HG03025 (cell line): ENCODE measurements around the gene CYP46A1.
A peak's percentile ranks its signal among the peaks of the same experiment; 100 is the strongest.
"Not testable (repeated sequence)": the region's sequence is repeated elsewhere in the genome, so short reads cannot be mapped to it uniquely, and the experiment has no call there.

Source experiments
- ATAC-seq: cut with Tn5 transposase; IDR thresholded peaks from one replicate; pipeline ENCODE4 v1.9.1; 2021; ENCODE audit warnings: mild to moderate bottlenecking, moderate library complexity; ENCODE audit not compliant: unreplicated experiment, low FRiP score

CYP46A1 gene

DNA sequence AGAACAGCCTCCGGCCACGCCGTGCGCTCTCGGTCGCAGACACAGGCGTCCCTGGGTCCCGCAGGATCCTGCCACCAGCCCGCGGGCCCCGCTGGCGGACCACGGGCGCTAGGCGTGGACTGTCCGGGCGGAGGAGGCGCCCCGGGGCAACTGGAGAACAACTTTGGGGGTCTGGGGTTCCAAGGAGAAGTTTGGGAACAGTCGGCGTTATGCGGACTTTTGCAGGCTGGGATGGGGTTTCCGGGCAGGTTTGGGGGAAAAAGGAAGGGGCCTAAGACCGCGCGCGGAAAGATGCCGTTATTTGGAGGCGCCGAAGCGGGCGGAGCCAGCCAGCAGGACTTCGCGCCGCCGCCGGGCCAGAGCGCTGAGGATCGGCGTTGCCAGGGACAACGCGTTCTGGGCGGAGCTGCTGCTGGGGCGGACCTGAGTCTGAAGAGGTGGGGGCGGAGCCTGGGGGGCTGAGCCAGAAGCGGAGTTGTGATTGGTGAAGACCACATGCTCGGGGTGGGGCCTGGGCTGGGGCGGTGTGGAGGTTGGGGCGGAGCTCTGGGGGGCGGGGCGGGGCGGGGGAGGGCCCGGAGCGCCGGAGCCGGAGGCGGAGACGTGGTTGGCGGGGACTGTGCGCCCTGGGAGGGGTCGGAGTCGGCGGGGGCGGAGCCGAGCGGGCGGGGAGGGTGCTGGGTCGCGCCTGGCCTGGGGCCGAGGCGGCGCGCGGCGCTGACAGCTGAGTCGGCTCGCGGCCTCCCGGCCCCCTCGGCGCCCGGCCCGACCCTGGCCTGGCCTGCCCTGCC lies at the start of gene CYP46A1:
TSS of gene CYP46A1 (plus strand) at position 680 of the 791 bp plus-strand sequence. CDS start 120 bp downstream, outside the sequence.
- peak; percentile 90 for ATAC-seq

DNA sequence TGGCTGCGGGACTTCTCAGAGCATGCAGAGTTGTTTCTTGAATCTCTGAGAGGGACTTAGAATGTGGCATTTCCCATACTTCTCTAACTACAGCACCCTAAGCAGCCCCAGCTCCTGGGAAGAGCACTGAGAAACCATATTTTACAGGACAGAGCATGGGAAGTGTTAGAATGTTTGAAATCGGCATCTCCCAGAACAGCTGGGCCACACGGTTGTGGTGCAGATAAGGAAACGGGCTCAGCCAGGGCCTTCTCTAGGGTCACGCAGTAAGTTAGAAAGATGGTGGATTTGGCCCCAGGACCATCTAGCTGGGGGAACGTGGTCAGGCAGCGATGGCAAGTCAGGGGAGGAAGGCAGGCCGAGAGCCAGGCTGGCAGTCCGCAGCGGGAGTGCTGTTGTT lies 49.7 kb upstream of the CYP46A1 start:
- ATAC-seq = no peak

DNA sequence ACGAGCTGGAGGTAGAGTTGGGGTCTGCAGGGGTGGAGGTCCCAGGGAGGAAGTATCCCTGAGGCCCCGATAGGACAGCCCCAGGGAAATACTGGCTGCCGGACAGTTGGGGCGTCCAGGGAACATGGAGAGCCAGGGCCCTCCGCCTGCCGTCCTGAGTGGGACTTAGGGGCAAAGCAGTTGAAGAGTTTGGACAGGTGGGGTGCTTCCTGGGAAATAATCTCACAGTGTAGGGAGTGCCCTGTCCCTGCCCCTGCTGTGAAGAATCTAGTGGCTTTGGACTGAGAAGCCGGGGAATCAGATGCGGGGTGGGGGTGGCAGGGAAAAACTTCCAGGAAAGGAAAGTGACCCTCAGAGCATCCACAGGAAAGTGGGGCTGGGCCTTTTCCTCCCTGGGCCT lies 49.0 kb upstream of the CYP46A1 start:
- ATAC-seq = no peak

DNA sequence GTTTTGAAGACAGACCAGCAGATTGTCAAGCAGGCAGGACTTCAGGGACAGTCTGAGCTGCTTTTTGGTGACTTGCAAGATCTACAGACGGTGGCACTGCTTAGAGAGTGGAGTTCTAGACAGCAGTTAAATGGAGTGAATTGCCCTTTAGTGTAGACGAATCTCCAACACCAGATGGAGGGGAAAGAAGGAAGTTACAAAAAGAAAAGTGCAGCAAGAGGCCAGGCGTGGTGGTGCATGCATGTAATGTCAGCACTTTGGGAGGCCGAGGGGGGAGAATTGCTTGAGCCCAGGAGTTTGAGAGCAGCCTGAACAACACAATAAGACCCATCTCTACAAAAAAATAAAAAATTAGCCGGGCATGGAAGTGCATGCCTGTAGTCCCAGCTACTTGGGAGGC lies 47.6 kb upstream of the CYP46A1 start:
- ATAC-seq = no peak

DNA sequence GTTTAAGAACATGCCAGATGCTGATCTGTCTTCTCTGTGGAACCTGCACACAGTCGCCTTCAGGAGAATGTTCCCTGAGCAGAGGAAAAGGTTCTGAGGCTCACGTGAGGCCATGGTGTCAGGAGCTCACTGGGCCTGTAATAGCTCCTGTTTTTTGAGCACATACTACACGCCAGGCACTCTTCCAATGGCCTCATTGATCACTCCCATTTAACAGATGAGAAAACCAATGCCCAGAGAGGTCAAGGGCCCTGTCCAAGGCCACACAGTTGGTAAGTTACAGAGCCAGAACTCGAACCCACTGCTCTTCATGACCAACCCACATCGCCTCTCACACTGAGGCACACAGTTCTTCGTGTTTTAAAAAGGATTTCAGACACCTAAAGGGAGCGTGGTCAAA lies 46.5 kb upstream of the CYP46A1 start:
- ATAC-seq = no peak

DNA sequence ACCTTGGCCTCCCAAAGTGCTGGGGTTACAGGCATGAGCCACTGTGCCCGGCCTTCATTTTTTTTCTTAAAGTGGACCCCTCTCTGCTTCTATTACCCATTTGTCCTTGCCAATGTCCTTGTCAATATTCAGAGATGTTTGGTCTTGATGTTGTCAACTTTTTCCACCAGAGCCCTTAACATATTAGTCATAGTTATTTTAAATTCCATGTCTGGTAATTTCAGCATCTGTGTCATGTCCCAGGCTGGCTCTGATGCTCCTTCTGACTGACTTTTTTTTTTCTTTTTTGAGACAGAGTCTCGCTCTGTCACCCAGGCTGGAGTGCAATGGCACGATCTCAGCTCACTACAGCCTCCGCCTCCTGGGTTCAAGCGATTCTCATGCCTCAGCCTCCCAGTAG lies 41.3 kb upstream of the CYP46A1 start:
- not testable (repeated sequence) for ATAC-seq

DNA sequence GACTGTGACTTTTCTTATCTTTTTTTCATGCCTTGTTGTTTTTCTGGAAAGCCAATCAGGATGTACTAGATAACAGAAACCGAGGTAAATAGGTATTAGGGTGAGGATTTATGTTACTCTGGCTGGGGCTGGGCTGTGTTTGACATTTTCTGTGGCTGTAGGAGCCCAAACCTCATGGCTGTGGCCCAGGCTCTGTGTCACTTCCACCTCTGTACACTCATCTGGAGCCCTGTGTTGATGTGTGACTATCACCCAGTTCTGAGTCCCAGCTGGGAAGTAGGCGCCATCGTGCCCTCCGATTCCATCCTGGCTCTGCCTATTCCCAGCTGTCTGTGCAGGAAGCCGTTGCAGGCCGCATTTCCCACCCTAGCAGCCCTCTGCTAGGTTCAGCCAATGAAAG lies 40.8 kb upstream of the CYP46A1 start:
- no peak for ATAC-seq

DNA sequence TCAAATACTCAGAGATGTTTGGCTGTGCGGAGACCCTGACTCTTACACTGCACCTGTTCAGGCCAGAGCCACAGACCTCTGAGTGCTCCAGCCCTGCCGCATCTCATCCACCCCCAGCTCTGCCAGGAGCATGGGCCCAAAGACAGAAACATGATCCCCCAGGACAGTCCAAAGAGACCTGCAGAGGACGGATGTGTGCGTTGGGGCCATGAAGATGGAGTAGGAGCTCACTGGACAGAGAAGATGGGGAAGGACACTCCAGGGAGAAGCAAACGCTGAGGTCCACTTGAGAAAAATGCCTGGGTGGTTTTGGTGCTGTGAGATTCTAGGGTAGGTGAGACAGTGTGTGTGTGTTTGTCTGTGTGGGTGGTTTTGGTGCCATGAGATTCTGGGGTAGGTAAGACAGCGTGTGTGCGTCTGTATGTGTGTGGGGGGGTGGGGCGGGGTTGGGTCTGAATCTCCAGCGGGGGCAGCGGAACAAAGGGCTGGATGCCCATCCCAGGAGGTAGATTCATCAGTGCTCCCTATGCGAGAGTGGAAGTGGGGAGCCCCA lies 40.0 kb upstream of the CYP46A1 start:
- ATAC-seq = no peak

DNA sequence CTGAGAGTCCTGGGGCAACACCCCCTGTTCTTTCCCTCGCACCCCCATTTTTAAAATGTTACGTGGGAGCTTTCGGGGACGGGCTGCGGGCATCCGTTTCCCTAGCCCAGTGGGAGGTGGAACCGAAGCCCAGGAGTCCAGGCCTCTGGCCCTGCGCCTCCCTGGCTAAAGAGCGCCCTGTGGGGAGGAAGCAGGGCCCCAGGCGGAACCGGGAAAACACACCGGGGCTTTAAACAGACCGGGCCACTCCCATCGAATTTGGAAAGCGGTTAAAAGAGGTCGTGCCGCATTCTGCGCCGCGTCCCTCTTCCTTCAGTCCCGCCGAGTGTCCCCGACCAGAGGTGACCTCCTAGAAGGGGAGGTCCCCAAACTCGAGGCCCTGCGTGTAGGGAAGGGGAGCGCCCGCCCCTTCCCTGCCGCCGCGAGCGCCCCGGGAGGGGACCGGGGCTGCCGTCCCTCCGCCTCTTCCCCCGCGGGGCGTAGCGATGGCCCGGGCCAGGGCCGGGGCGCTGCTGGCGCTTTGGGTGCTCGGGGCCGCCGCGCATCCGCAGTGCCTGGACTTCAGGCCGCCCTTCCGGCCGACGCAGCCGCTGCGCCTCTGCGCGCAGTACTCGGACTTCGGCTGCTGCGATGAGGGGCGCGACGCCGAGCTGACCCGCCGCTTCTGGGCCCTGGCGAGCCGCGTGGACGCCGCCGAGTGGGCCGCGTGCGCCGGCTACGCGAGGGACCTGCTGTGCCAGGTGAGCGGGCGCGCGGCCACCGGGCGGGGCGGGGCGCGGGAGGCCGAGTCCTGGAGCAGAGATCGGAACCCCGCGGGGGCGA lies 39.2 kb upstream of the CYP46A1 start, which contains the start of gene HHIPL1:
TSS of gene HHIPL1 (plus strand) at position 407 of the 822 bp plus-strand sequence. CDS start at position 486, 79 bp downstream.
- ATAC-seq = no peak

DNA sequence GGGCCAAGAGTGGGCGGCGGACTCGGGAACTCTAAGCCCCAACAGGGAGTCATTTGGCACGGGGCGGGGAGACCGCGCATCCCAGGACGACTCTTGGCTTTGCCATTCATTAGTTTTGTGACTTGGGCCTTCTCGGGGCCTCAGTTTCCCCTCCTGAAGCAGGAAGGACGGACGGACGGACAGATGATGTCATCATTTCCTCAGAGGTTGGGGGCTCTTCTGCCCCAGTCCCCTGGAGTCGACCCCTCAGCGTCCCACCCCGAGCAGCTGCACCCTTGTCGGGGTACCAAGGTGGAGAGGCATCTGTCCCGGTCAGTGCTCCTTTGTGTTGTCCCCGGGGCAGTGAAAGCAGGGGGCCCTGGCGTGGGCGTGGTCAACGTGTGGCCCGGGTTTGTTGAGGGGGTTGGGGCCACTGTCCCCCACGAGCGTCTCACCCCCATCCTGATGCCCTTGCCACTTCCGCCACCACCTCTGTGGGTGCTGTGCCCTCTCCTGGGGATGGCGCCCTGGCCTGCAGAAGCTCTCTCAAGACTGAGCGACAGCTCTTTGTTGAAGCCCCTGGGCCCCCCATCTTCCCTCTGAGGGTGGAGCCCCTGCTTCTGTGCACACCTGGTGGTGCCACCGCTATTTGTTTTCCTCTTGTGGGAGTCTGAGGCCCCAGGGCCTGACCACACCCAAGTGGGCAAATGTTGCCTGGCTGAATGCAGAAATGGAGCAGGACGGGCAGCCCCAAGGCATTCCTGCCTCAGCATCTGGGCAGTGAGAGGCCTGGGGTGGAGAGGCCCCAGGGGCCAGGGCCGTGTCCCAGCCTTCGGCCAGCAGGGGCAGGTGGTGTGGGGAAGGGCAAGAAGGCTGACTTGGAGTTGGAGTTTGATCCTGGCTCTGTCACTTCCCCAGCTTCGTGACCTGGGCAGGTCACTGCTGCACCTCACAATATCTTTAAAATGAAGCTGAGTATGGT lies 38.3 kb upstream of the CYP46A1 start:
- no peak for ATAC-seq

DNA sequence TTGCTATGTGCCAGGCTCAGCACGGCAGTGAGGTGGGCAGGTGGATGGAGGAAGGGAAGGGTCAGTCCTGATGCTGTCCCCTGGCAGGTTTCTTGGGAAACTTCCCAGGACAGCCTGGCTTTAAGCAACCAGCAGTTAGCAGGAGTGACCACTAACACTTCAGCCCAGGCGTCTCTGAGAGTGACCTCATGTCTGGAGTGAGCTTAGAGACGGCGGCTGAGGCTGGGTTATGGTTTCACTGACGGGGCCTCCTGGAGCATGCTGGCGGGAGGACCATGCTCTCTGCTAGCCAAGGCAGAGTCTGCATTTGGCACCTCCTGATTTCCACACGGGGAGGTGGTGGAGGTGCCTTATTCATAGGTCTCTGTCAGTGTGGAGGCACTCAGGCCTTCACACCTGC lies 36.7 kb upstream of the CYP46A1 start:
- no peak for ATAC-seq

DNA sequence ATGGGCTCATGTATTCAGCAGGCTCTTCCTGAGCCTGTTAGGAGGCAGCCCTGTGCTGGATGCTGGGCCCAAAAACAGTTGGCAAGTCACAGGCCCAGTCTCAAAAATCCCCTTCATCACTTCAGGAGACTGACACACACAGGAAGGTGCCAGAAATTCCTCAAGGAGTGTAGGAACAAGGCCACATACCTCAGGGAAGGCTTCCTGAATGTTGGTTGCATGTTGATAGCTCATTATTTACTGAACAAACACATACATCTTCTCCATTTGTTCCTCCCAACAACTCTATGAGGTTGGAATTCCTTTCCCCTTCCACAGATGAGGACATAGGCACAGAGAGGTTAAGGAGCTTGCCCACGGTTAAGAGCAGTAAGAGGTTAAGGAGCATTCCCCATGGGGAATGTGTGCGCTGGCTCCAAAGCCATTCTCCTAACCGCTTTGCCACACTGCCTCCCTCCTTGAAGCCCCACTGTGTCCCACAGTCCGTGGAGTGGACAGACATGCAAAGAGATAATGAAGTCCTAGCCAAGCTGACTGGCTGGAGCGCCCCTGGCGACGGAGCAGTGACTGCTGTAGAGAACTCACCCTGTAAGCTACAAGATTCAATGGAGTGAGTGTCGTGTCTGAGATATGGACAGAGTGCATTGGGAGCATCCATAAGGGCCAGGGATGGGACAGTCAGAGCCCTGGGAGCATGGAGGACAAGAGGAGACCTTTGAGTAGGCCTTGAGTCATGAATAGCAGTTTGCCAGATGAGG lies 35.9 kb upstream of the CYP46A1 start:
- ATAC-seq = no peak

DNA sequence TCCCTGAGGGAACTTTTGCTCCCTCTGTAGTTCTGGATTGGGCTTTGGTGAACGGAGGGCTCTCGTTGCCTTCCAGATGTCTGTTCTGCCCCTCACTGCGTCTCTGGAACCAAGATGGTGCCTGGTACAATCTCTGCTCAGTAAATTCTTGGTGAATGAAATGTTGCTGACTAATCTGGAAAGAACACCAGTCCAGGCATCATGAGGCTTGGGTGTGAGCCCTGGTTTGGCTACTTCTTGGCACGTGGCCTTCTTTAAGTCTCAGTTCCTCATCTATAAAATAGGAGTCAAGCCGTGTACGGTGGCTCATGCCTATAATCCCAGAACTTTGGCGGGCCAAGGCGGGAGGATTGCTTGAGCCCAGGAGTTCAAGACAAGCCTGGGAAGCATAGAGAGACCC lies 34.9 kb upstream of the CYP46A1 start:
- no peak for ATAC-seq

DNA sequence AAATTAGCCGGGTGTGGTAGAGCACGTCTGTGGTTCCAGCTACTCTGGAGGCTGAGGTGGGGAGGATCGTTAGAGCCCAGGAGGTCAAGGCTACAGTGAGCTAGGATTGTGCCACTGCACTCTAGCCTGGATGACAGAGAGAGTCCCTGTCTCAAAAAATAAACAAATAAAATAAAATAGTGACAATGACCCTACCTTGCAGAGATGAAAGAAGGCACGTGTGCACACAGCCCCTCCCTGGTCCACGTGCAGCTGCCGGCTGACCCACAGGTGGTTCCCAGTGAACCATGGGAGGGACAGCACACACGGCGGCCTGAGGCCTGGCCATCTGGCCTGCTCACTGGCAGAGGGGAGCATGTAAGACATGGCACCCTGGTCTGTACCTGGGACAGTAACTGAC lies 34.5 kb upstream of the CYP46A1 start:
- no peak for ATAC-seq

DNA sequence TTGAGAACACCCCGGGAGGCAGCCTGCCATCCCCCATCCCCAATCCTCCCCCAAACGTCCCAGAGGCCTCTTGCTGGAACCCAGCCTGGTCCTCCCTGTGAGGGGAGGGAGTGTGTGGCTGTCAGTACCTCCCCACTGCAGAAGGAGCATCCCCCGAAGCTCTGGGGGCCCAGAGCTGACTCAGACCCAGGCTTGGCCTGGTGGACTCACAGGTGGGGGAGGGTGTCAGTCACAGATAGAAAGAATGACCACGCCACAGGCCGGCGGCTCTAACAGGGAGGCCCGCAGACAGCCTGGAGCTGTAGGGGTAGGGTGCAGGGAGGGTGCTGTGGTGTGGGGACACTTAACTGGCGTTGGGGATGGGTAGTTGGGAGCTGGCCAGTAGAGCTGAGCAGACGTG lies 33.9 kb upstream of the CYP46A1 start:
- ATAC-seq = no peak

DNA sequence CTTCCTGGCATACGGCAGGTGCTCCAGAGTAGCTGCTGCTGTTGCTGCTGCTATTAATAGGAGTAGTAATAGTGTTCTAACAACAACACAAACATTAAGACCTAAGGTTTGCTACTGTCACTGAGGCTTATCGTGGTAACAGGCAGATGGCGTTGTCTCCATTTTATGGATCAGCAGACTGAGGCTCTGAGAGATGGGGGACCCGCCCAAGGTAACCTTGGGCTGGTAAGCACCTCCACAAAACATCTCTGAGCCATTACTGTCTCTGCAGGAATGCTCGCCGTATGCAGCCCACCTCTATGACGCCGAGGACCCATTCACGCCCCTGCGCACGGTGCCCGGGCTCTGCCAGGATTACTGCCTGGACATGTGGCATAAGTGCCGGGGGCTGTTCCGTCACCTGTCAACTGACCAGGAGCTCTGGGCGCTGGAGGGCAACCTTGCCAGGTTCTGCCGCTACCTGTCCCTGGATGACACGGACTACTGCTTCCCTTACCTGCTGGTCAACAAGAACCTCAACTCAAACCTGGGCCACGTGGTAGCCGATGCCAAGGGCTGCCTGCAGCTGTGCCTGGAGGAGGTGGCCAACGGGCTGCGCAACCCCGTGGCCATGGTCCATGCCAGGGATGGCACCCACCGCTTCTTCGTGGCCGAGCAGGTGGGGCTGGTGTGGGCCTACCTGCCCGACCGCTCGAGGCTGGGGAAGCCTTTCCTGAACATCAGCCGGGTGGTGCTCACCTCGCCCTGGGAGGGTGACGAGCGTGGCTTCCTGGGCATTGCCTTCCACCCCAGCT lies 31.9 kb upstream of the CYP46A1 start:
- no peak for ATAC-seq

DNA sequence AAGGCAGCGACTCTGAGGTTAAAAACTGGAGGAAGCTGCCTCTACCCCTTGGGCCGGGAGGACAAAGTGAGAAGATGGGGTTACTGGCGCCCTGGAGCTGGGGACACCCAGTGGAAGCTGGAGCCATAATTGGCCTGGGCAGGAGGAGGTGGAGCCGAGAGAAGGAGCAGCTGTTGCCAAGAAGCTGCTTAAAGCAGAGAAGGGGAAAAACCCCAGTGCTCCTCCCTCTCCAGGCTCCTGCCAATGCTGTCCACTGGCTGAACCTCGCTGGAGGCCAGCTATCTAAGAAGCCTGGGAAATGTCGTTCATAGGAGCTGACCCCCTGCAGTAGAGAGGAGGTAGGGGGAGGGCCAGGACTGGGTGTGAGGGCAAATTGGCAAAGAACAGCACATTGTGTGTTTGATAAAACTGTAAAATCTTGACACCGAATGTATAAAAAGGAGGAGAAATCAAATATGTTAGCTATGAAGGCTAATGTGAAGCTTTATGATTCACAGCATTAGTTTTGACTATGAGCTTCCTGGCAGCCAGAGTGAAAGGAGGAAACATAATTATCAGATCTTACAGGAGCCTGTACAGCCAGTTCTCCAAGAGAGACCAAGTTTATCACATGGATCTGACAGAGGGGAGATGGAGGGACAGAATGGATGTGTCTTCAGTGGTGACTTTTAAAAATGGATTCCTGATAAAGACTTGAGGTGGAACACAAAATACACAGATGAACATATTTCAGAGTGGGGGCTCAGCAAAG lies 29.7 kb upstream of the CYP46A1 start:
- no peak for ATAC-seq

DNA sequence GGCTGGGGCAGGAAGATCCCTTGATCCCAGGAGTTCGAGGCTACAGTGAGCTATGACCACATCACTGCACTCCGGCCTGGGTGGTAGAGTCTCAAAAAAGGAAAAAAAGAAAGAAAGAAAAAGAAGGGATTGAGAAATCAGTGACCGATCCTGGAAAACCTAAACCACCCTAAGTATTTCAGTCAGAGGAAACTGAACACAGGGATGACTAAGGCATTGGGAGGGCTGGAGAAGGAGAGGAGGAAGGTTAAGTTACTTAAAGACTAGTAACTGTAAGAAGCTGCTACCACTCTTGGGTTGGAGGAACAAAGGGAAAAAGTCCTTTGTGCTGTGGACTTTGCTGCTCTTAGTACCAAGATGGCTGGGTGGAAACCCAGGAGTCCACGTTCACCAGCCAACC lies 28.6 kb upstream of the CYP46A1 start:
- ATAC-seq = no peak
